ENCODE measurements around the gene FAM120A. TPM values are rescaled to one million over a fixed set of nuclear protein-coding genes. Genes with fewer than 3 reads are reported as not detected.
"Not testable (repeated sequence)": the region's sequence is repeated elsewhere in the genome, so short reads cannot be mapped to it uniquely, and the experiment has no call there.

FAM120A gene
- total and polyA plus RNA-seq, 7 donors = 59.9 to 106 (median 66.0) TPM

DNA sequence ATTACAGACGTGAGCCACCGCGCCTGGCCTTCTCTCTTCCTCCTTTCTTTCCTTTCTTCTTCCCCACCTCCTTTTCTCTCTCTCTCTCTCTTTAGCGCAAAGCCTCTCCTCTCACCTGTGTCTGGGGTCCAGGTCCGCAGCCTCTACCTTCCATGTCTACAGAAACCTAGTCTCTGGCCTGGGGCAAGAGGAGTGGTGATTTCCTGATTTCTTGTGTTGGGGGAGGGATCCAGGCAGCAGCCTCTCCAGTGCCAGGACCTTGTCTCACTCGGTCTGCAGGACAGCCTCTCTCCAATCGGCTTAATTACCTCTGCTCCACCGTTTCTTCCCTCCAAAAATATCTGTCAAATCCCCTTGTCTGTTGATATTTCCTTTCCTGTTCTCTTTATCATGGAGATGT is 16.1 kb upstream of the FAM120A start:
- no peaks in the 10 kb centered on the region for H3K4me1 ChIP-seq
- no peaks in the 10 kb centered on the region for H3K27me3 ChIP-seq
- WGBS, 2 donors = 91 to 92% methylated on average over 8 of the region's 8 CpGs
- TF ChIP-seq POLR2A (IDR thresholded peaks at IDR 0.05) (no peak), POLR2AphosphoS5 (IDR thresholded peaks at IDR 0.05) (no peak), EP300 (IDR thresholded peaks at IDR 0.05) (no peak)
- TF ChIP-seq, protein P1, sequence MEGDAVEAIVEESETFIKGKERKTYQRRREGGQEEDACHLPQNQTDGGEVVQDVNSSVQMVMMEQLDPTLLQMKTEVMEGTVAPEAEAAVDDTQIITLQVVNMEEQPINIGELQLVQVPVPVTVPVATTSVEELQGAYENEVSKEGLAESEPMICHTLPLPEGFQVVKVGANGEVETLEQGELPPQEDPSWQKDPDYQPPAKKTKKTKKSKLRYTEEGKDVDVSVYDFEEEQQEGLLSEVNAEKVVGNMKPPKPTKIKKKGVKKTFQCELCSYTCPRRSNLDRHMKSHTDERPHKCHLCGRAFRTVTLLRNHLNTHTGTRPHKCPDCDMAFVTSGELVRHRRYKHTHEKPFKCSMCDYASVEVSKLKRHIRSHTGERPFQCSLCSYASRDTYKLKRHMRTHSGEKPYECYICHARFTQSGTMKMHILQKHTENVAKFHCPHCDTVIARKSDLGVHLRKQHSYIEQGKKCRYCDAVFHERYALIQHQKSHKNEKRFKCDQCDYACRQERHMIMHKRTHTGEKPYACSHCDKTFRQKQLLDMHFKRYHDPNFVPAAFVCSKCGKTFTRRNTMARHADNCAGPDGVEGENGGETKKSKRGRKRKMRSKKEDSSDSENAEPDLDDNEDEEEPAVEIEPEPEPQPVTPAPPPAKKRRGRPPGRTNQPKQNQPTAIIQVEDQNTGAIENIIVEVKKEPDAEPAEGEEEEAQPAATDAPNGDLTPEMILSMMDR (IDR thresholded peaks at IDR 0.05) = no peak
- H3K36me3 ChIP-seq = no peaks in the 10 kb centered on the region
- intact Hi-C loops (cut with DNase I) = no loop called here
- no peaks in the 10 kb centered on the region for H3K9me3 ChIP-seq
- no peak for DNase-seq
- H3K4me3 ChIP-seq = no peak overlapping the region
- H3K27ac ChIP-seq = no peak overlapping the region

DNA sequence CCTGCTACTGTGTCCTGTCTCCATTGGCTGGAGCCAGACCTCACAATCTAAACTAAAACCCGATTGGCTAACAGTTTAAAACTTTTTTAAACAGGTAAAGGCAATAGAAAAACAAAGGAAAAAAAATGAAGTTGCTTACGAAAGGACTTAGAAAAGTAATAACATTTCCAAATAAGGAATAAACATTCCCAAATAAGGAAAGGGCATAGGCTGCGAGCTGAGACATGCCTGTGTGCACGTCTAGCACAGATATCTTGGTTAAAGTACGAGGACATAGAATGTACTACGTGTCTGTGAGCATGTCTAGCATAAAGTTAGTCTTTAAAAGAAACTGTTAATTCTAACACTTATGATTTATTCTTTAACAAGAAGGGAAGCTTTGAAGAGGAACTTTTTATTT is 15.3 kb upstream of the FAM120A start:
- 81 to 88% methylated on average over 6 of the region's 6 CpGs for WGBS, 2 donors
- Histone ChIP-seq H3K9me3 (no peaks in the 10 kb centered on the region), H3K4me1 (no peaks in the 10 kb centered on the region), H3K4me3 (no peak overlapping the region), H3K27ac (no peak overlapping the region), H3K27me3 (no peaks in the 10 kb centered on the region), H3K36me3 (no peaks in the 10 kb centered on the region)
- intact Hi-C loops (cut with DNase I) = no loop called here
- no peak for DNase-seq
- TF ChIP-seq POLR2AphosphoS5 (IDR thresholded peaks at IDR 0.05) (no peak), POLR2A (IDR thresholded peaks at IDR 0.05) (no peak), EP300 (IDR thresholded peaks at IDR 0.05) (no peak)
- TF ChIP-seq, protein P1 (IDR thresholded peaks at IDR 0.05) = no peak

DNA sequence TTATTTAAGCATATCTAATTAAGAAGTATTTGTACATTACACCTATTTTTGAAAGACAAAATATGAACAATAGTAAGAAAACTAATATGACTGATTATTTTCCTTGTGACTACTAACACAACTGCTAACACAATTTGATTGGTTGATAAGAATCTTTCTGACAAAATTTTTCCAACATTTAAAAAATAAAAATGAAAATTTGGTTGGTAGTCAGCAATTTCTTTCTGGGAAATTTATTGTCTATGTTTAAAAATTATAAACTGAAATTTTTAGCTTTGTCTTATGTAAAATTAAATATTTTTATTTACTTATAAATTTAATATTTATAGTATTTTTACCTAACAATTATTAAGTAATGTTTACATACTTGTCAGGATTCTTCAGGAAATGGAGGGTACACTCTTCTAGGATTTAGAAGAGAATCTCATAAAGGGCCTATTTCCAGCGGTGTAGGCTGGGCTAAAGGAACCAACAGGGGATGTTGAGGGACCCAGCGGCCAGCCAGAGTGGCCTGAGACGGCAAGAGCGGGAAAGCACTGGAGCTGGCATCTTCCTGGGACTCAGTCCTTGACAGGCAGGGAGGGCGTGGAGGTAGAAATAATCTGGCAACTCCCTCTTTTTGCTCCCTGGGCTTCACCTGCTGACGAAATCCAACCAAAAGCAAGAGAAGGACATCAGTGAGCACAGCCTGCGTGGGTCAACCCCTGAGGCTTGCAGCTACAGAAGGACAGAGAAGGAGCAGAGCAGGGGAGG is 14.7 kb upstream of the FAM120A start:
- intact Hi-C loops (cut with DNase I) = no loop called here
- no peaks in the 10 kb centered on the region for H3K27me3 ChIP-seq
- no peaks in the 10 kb centered on the region for H3K36me3 ChIP-seq
- H3K4me1 ChIP-seq = no peaks in the 10 kb centered on the region
- H3K9me3 ChIP-seq = no peaks in the 10 kb centered on the region
- DNase-seq = no peak
- H3K27ac ChIP-seq = no peak overlapping the region
- 96 to 97% methylated on average over 7 of the region's 7 CpGs for WGBS, 2 donors
- H3K4me3 ChIP-seq = no peak overlapping the region
- no peak for TF ChIP-seq POLR2A (IDR thresholded peaks at IDR 0.05)
- TF ChIP-seq, protein P1 (IDR thresholded peaks at IDR 0.05) = no peak
- TF ChIP-seq EP300 (IDR thresholded peaks at IDR 0.05) = no peak
- no peak for TF ChIP-seq POLR2AphosphoS5 (IDR thresholded peaks at IDR 0.05)

DNA sequence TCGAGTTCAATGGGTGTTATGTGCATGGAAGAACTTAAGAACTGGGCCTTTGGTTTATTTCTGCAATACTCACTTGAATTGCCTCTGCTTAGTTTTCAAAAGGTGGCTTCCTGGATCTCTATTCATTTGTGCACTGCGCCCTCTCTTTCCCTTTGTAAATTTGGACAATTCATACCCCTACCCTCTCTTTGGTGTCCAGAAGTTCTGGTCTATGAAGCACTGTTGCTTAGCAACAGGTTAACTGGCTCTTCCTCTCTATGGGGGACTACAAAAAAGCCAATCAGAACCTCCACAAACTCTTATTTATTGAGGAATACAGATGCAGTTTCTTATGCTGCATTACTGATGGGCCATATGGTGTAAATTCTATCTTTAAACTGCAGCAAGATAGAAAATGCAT is 13.5 kb upstream of the FAM120A start:
- no peak overlapping the region for H3K4me3 ChIP-seq
- intact Hi-C loops (cut with DNase I) = no loop called here
- H3K4me1 ChIP-seq = no peaks in the 10 kb centered on the region
- WGBS, 2 donors = 88 to 89% methylated on average over 2 of the region's 2 CpGs
- H3K9me3 ChIP-seq = no peaks in the 10 kb centered on the region
- DNase-seq = no peak
- no peaks in the 10 kb centered on the region for H3K27me3 ChIP-seq
- TF ChIP-seq POLR2A (IDR thresholded peaks at IDR 0.05) (no peak), EP300 (IDR thresholded peaks at IDR 0.05) (no peak), POLR2AphosphoS5 (IDR thresholded peaks at IDR 0.05) (no peak)
- TF ChIP-seq, protein P1 (IDR thresholded peaks at IDR 0.05) = no peak
- H3K36me3 ChIP-seq = no peaks in the 10 kb centered on the region
- H3K27ac ChIP-seq = no peak overlapping the region

DNA sequence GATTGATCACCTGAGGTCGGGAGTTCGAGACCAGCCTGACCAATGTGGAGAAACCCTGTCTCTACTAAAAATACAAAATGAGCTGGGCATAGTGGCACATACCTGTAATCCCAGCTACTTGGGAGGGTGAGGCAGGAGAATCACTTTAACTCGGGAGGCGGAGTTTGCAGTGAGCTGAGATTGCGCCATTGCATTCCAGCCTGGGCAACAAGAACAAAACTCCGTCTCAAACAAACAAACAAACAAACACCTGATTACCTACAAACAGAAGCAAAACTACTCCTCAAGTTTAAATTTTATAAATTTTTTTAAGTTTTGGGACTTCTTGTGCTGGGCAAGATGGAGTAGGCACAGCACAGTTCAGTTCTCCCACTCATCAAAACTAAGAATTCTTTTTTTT is 12.2 kb upstream of the FAM120A start:
- H3K27me3 ChIP-seq; H3K4me1 ChIP-seq; H3K9me3 ChIP-seq; intact Hi-C loops (cut with DNase I); H3K4me3 ChIP-seq; DNase-seq; H3K36me3 ChIP-seq; H3K27ac ChIP-seq: not testable (repeated sequence)
- 97 to 98% methylated on average over 6 of the region's 6 CpGs for WGBS, 2 donors

Measured in sigmoid colon (tissue), 7 donors.